ENCODE measurements around the gene FBXO42.
"Not testable (repeated sequence)": the region's sequence is repeated elsewhere in the genome, so short reads cannot be mapped to it uniquely, and the experiment has no call there.

Gene FBXO42

DNA sequence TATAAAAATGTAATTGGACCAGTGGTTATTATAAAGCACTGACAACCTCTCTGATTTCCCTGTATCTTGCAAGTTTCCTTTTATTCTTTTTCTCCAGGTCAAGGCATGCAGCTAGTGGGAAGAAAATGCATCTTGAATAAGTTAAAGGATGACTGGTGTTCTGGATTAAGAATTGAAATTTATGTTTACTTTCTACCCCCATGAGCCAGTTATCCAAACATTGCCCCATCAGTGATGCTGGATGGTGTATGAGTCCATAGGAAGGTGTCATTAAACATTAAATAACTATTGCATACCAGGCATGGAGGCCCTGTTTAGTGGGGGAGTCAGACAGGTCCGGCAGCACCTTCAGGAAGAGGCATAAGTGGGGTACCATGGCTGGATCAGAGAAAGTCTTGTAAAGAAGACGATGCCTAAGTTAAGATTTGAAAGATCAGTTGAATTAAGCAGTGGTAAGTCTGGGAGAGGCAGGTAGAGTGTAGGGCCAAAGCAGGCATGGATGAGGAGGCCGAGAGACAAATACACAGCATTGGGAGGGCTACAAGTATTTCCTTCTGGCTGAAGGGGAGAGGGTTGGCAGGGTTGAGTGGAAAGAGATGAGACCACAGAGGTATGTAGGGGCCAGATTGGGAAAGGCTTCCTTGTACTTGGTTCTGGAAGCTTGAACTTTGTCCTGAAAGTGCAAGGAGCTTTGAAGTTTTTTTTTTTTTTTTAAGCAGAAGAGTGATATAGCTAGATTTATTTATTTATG is 20.4 kb upstream of the FBXO42 start:
- DNase-seq (ENCODE audit: low read depth) = no peak

DNA sequence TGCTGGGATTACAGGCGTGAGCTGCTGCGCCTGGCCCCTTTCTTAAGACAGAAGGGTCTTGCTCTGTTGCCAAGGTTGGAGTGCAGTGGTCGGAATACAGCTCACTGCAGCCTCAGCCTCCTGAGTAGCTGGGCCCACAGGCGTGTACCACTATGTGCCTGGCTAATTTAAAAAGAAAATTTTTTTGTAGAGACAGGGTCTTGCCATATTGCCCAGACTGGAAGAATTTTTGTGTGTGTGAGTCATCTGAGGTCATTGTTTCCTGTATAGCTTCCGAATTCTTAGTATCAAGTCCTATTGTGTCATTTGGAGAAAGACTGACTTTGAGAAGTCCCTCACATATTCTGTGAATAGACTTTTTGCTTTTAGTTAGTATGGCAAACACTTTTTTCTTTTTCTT is 19.4 kb upstream of the FBXO42 start:
- no peak for DNase-seq (ENCODE audit: low read depth)

DNA sequence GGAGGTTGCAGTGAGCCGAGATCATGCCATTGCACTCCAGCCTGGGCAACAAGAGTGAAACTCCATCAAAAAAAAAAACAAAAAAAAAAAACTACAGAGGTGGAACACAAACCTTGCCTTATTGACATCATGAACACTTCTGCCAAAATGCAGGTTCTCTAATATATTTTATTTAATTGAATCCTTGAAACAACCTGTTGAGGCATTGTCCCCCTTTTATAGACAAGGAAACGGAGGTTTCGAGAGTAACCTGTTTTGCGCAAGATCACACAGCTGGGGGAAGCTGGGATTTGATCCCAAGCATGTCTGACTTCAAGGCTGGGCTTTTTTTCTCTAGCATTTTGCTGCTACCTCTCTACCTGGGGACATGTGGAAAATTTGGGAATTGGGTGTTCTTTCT is 17.5 kb upstream of the FBXO42 start:
- no peak for DNase-seq (ENCODE audit: low read depth)

DNA sequence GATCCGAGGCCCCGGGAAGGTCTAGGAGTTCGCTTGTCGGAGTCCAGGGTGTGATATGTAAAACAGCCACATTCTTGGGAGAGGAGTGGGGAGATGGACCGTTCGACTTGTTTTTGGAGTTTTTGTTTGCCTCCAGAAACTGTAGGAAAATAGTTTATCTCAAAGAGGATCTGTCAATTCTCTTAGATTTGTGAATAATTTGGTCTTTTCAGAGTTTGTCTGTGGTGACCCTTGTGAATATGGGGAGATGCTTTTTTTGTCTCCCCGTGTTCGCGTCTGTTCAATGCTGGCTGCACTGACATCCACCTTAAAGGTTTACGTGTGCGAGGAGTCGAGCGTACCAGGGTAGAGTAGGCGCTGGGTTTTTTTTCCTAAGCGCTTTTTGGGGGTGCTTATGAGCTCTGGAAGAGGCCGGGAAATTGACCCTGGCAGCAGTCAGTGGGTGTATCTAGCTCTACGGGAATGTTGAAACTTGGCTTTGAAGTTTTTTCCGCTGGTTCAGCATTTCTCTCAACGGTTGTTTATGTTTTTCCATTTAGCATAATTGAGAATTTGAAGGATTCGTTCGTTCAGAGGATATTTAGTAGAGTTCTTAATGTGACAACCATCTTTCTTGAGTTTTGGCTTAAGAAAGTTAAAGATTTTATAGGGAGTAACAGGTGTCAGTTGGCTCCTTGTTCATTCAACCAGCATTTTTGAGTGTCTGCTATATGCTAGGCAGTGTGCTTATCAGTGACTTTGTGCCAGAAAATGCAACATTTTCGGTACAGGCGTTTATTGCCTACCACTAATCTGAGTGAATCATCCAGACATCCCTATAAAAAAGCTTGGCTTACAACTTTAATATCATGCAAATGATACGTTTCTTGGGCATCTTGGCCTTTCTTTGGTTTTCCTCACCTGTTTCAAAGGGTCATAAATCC is 15.9 kb upstream of the FBXO42 start:
- no peak for DNase-seq (ENCODE audit: low read depth)

DNA sequence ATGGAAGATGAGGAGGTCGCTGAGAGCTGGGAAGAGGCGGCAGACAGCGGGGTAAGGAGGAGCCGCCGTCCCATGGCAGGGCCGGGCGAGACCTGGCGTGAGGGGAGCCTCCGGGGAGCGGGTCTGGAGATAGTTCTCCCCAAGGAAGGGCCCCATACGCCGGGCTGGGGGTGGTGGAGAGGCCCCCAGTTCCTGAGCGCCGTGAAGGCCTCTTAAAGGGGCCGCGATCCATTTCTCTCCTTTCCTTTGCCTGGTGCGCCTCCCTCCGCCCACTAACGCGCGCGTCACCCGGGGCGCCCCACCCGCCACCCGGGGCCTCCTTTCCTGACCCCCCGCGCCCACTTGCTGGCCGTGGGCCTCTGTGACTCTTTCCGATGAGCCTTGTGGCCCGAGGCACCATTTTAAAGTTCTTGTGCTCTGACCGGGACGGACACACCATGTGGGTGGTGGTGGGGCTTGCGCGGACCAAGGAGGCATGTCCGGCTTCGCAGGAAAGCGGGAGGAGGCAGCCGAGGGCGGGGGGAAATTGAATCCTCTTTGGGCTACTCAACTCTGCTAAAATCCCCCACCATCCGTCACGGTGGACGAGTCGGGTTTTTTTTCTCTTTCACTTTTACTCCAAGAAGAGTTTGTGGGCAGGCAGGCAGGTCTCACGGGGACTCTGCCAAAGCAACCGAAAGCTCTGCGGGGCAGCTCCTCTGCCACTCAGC is 15.1 kb upstream of the FBXO42 start:
- peak; percentile 74 for DNase-seq (ENCODE audit: low read depth)

DNA sequence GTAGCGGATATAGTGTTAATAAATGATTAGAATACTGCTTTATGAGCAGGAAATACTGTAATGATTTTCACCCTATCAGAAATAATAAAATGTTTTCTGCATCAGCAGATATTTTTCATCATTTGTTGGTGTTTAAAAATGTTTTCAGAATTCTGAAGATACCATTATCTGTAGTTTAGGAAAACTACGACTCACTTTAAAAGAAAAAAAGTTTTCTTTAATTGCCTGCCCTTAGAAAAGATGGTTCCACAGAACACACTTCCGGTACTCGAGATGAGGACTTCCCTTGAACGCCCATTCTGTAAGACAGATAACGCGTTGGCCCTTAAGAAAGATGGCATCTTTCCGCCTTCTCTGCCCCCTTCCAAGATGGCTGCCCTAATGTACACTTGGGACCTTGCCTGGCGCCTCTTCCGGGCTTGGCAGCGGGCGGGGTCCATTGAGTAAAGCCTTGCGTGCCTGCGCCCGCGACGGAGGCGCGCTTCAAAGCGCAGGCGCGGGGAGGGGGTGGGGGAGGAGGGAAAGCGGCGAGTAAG is 14.5 kb upstream of the FBXO42 start, which contains the start of gene SZRD1:
SZRD1 (plus strand) TSS at position 521 of the 536 bp plus-strand sequence. CDS start 16 bp downstream, outside the sequence.
- DNase-seq (ENCODE audit: low read depth) = peak; percentile 99

DNA sequence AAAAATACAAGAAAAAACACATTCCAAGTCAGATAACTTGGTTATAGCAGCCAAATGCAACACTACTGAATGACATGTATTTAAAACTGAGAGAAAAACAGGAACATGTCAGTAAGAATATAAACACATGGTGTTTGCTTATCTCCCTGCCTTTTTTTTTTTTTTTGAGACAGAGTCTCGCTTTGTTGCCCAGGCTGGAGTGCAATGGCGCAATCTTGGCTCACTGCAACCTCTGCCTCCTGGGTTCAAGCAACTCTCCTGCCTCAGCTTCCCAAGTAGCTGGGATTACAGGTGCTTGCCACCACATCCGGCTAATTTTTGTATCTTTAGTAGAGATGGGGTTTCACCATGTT is 12.8 kb upstream of the FBXO42 start:
- DNase-seq (ENCODE audit: low read depth) = not testable (repeated sequence)

DNA sequence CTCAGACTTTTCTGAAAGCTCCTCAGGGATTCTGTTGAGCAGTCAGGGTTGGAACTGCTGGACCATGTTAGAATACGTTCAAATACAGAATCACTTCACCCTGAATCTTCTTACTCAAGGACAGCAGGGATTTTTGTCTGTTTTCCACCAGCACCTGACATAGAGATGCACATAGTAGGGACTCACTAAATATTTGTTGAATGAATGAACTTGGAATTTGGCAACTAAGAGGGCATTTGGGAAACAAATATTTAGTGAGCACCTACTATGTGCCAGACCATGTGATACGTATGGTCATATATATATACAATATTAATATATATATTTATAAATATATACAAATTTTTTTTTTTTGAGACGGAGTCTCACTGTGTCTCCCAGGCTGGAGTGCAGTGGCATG is 4.6 kb upstream of the FBXO42 start:
- DNase-seq (ENCODE audit: low read depth) = no peak

DNA sequence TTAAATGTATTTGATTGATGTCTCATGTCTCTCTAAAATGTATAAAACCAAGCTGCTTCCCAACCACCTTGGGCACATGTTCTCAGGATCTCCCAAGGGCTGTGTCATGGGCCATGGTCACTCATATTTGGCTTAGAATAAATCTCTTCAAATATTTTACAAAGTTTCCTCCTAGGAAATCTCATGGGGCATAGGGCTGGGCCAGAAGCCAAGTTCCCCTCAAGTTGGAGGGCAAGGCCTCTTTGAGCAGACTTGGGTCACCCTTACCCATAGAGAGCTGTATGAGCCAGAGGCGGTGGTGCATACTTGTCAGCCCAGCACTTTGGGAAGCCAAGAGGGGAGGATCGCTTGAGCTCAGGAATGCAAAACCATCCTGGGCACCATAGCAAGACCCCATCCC is 2.3 kb upstream of the FBXO42 start:
- no peak for DNase-seq (ENCODE audit: low read depth)

DNA sequence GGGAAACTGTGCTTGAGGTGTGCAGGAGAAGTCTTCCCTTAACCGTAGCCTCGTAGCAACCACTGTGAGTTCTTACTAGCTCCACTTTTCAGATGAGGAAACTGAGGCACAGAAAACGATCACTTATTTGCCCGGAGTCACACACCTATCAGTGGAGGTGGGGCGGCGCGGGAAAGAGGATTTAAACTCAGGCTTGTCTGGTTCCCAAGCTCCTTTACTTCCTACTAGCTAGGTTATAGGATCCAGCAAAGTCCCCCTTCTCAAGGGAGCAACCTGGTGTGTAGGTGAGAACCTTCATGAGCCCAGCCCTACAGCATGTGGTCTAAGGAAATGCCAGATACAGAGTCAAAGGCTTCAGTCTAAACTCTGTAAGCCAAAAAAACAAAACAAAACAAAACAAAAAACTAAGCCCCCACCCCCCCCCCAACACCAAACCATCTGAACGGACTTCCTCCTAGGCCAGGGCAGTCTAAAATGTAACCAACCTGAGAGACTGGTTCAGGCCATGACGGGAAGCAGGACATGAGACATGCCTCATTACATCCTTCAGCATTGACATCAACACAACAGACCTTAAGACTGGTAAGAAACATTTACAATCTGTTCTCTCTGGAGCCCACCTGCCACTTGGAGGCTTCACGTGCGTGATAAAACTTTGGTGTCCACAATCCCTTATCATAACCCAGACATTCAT is 709 bp upstream of the FBXO42 start:
- no peak for DNase-seq (ENCODE audit: low read depth)

DNA sequence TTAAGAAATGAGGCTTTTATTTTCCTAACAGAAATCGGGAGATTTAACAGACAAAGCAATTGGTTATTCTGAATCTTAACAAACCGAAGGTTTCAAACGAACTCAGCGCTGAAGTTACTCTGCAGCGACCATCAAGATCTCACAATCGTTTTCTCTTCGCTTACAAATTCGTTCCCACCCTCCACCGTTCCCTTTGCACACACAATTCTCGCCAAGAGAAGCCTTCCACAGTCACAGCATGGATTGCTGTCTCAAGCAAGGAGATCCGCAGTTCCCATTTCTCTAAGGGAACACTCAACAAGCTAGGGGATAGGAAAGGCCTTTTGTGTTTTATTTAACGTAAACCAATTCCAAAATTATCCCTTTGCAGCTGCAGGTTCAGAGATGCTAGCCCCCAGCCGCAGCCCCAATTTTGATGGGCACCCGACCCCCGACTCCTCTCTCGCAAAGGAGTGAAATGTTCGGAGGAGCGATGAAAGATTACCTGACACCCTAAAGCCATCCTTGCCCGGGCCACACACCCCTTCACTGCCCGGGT is 755 bp downstream of the FBXO42 start:
- no peak for DNase-seq (ENCODE audit: low read depth)

DNA sequence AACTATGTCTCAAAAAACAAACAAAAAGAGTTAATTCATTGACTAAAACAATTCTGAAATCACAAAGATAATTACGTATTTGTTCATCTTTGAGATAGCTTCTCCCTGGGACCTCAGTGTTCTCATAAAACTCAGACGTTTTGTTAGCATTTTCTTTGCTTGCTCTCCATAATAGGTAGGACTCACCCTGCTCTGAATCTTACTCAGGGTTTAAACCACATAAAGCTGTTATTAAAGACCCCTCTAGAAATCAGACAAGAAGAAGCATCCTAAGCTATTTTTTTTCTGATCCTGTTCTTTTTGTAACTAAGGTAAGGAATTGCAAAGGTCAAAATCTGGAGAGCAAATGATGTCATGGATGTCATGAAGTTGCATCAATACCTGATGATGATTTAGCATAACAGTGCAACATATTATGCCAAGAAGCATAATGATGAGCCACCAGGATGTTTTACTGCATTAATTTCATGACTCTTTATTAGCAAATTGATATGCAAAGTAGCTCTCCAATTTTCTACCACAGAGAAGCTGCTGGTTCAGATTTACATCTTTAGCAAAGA is 2.4 kb downstream of the FBXO42 start:
- no peak for DNase-seq (ENCODE audit: low read depth)

DNA sequence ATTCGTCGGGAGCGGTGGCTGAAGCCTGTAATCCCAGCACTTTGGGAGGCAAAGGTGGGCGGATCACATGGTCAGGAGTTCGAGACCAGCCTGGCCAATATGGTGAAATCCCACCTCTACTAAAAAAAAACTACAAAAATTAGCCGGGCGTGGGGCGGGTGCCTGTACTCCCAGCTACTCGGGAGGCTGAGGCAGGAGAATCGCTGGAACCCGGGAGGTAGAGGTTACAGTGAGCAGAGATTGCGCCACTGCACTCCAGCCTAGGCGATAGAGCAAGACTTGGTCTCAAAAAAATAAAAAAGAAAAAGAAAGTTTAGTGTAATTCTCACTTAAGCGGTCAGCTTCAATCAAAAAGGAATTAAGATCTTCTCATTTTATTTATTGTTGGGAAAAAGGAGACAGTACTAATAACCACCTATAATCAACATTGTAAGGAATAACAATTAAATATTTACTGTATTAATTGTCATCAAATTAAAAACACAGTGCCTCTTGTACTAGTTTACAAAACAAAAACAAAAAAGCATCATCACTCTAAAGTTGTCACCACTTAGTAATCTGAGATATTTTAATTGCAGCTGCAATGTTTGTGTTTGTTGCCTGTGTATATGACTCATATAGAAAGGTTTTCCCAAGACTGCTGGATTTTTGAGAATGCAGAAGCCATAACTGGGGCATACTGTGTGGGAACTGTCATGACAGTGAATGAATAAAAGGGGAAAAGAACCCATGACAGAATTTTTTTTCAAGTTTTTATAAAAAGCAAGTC is 3.7 kb downstream of the FBXO42 start:
- DNase-seq (ENCODE audit: low read depth) = no peak

DNA sequence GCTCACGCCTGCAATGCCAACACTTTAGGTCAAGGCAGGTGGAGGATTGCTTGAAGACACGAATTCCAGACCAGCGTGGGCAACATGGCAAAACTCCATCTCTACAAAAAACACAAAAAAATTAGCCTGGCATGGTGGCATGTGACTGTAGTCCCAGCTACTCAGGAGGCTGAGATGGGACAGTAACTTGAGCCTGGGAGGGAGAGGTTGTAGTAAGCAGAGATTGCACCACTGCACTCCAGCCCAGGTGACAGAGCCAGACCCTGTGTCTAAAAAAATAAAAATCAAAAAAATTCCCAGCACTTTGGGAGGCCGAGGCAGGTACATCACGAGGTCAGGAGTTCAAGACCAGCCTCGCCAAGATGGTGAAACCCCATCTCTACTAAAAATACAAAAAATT is 9.0 kb downstream of the FBXO42 start:
- not testable (repeated sequence) for DNase-seq (ENCODE audit: low read depth)

DNA sequence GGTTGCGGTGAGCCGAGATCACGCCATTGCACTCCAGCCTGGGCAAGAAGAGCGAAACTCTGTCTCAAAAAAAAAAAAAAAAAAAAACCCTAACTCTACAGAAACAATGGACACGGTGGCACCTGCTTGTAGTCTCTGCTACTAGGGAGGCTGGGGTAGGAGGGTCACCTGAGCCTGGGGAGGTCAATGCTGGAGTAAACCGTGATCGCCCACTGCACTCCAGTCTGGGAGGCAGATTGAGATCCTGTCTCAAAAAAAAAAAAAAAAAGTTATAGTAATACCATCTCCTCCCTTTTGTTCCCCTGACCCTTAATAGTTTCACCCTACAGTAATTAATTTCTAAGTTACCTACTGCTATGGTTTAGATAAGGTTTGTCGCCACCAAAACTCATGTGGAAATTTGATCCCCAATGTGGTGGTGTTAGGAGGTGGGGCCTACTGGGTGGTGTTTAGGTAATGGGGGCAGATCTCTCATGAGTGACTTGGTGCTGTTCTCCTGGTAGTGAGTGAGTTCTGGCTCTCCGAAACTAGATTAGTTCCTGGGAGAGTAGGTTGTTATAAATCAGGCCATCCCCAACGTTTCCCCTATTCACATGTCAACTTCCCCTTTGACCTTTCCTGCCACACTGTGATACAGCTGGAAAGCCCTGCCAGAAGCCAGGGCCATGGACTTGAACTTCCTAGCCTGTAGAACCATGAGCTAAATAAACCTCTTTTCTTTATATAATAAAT is 9.8 kb downstream of the FBXO42 start:
- DNase-seq (ENCODE audit: low read depth) = no peak

DNA sequence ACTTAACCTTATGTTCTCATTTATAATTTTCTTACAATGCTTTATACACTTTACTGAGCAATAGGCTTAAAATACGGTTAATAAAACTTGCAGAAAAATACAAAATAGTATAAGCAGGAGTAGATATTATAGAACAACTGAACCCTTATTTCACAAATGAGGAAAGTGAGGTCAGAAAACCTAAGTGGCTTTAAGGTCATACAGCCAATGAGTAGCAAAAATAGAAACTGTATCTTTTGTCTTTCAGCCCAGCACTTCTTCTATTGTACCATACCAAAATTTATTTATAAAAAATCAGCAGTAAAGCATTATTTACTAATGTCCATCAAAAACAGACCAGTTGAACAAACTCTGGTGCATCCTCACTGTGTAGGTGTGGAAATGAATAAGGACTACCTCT is 11.6 kb downstream of the FBXO42 start:
- DNase-seq (ENCODE audit: low read depth) = no peak

DNA sequence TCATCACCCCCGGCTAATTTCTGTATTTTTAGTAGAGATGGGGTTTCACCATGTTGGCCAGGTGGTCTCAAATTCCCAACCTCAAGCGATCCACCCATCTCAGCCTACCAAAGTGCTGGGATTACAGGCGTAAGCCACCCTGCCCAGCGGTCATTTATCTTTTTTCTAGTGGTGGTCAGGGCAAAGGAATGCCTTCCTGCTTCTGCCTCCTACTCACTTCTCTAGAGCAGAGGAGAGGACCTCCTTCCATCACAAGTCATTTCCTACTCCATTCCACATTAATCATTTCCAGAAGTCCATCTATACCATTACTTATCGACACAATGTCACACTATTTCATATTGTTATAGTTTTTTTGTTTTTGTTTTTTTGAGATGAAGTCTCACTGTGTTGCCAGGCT is 13.3 kb downstream of the FBXO42 start:
- no peak for DNase-seq (ENCODE audit: low read depth)

DNA sequence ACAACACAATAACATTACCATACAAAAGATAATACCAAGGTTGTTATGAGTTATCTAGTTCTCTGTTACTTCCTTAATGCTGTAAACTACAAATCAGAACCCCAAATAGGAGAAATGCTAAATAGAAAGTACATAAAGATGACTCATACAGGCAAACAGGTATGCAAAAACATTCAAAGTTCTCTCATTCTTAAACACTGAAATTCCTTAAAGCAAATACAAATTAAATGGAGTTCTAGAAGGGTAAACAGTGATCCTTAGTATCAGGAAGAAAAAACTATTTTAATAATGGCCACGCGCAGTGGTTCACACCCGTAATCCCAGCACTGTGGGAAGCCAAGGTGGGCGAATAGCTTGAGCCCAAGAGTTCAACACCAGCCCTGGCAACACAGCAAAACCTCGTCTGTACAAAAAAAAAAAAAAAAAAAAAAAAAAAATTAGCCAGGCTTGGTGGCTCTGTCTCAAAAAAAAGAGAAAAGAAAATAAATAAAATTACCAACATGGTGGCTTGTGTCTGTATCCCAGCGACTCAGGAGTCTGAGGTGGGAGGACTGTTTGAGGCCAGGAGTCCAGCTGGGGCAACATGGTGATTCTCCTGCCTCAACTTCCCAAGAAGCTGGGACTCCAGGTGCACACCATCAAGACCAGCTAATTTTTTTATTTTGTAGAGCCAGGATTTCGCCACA is 17.5 kb downstream of the FBXO42 start:
- no peak for DNase-seq (ENCODE audit: low read depth)

DNA sequence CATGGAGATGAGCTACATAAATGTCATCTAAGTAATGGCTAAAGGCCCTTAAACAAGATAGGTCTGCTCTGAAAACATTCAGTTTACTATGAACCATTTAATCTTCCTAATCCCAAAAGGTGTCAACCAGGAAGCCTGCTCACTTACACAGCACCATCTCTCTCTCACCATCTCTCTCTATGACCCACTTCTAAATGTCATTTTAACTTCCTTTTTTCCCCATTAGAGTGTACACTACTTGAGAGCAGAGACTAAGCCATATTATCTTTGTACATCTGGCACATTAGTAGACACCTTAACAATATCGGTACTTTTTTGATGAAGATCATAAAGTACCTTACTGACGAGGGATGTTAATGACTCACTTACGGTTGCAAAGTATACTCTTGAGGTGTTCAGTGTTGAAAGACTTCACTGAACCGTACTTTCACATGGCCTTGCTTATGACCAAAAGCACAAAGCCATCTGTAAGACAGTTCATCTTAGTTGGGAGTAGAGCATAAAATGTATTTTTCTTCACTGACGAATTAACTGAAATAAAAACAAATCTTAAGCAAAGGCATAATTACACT is 25.4 kb downstream of the FBXO42 start:
- DNase-seq (ENCODE audit: low read depth) = no peak

Data from fibroblast of the conjunctiva (primary cell).